GM12801 (cell line): ENCODE measurements around the gene FRMD4A.

ENCODE experiments used
- CTCF ChIP-seq: IDR thresholded peaks from one replicate; pipeline ENCODE4 v1.5.1; 2011; ENCODE audit warnings: control low read depth; ENCODE audit not compliant: insufficient read length; ENCODE audit errors: extremely low read depth

FRMD4A gene

GRCh38 chr10:13831711-13832141 is 499.0 kb downstream of the FRMD4A start:
- no peak for TF ChIP-seq CTCF

- no peak for TF ChIP-seq CTCF
These were observed 500.3 kb downstream of the FRMD4A start for GRCh38 chr10:13830385-13830784.

GRCh38 chr10:13829790-13830189 is 500.9 kb downstream of the FRMD4A start:
- TF ChIP-seq CTCF: no peak

- TF ChIP-seq CTCF: no peak
These were observed 503.5 kb downstream of the FRMD4A start for GRCh38 chr10:13827076-13827797.

GRCh38 chr10:13823709-13824405 is 506.9 kb downstream of the FRMD4A start:
- TF ChIP-seq CTCF: no peak

- TF ChIP-seq CTCF: no peak
These were observed 507.5 kb downstream of the FRMD4A start for GRCh38 chr10:13823096-13823708.

- no peak for TF ChIP-seq CTCF
These were observed 508.2 kb downstream of the FRMD4A start for GRCh38 chr10:13822490-13822889.
